ENCODE measurements around the gene FFAR2.
A peak's percentile ranks its signal among the peaks of the same experiment; 100 is the strongest.
"Not testable (repeated sequence)": the region's sequence is repeated elsewhere in the genome, so short reads cannot be mapped to it uniquely, and the experiment has no call there.

The FFAR2 gene

DNA sequence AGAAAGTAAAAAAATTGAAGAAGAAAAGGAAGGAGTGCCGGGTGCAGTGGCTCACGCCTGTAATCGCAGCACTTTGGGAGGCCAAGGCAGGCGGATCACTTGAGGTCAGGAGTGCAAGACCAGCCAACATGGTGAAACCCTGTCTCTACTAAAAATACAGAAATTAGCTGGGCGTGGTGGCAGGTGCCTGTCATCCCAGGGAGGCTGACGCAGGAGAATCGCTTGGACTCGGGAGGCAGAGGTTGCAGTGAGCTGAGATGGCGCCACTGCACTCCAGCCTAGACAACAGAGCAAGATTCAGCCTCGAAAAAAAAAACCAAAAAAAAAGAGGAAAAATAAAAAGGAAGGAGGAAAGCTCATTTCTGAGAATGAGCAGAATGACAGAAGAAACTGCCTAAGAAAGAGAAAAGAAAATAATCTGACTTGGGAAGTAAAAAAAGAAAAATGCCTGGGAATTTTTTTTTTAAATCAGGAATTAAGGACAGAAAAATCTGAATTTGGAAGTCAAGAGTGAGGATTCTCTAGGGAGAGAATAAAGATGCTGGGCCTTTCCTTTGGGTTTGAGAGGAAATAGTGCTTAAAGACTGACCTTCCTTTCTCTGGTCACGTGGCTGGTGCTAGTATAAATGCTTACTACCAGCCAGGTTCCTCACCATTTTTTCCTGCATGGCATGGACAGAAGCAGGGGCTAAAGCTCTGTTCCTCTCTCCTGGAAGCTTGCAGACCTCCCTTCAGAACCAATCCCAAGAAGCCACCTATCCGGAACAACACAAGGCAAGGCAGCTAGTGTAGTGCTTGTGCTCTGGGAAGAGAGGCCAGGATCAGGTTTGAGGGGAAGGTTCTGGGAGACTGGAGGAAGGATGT lies at the start of gene FFAR2:
TSS of gene FFAR2 (plus strand) at position 652 of the 864 bp plus-strand sequence. CDS start 1,458 bp downstream, outside the sequence.
- DNase-seq: peak; percentile 66

DNA sequence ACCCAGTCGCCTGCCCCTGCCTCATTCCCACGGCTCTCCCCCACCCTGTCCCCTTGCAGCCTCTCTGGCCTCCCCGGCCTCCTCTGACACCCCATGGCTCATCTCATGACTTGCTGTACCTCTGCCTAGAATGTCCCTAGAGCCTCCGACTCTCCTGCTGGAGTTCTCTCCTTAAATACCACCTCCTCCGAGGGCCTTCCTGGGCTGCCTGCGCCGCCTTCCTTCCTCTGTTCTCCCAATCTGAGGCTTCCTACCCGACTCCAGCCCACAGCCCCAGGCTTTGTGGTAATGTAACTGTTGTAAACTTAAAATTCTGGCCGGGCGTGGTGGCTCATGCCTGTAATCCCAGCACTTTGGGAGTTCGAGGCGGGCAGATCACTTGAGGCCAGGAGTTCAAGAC lies 49.5 kb upstream of the FFAR2 start:
- DNase-seq: no peak

DNA sequence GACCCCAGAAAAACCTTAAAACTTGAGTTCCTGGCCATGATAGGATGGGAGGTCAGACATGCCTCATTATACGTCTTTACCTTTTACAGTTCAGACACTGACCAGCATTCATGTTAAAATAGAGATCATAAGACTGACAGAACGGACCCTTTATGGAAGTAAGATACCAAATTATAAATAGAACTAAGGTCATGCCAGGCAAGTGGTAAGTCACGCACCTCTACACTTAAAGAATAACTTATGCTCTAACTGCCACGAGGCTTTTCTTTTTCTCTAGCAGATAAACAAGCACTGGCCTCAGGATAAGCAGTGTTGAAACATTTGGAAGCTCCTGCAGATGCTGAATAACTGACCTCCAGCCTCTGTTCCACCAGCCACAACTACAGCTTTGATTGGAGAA lies 48.8 kb upstream of the FFAR2 start:
- no peak for DNase-seq

DNA sequence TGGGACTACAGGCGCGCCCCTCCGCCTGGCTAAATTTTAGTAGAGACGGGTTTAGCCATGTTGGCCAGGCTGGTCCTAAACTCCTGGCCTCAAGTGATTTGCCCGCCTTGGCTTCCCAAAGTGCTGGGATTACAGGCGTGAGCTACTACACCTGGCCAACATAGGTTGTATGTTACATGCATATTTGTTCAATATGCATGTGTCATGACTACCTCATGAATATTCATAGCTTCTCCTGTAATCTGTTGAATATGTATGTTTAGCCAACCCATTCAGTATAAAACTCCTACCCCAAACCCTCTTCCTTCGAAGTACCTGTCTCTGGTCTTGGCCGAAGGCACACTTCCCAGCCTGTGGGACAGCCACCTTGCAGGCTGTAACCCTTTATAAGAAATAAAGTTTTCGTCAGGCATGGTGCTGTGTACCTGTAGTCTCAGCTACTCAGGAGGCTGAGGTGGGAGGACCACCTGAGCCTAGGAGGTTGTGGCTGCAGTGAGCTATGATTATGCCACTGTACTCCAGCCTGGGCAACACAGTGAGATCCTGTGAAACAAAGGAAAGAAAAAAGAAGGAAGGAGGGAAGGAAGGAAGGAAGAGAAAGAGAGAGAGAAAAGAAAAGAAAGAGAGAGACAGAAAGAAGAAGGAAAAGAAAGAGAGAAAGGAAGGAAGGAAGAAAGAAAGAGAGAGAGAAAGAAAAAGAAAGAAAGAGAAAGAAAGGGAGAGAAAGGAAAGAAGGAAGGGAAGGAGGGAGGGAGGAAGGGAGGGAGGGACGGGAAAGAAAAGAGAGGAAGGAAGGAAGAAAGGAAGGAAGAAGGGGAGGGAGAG lies 47.9 kb upstream of the FFAR2 start:
- no peak for DNase-seq

DNA sequence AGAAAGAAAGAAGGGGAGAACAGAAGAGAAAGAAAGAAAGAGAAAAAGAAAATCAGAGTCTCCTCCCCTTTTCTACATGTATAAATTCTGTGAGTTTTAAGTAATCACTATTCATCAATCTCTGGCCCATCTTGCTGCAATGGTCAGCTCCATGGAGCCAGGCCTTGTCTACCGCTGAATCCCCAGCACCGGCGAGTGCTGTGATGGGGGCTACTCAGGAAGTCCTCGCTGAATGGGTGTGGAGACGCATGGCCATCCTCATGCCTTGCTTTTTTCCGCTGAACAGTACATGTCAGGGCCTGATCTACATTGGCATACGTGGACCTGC lies 47.3 kb upstream of the FFAR2 start:
- no peak for DNase-seq

DNA sequence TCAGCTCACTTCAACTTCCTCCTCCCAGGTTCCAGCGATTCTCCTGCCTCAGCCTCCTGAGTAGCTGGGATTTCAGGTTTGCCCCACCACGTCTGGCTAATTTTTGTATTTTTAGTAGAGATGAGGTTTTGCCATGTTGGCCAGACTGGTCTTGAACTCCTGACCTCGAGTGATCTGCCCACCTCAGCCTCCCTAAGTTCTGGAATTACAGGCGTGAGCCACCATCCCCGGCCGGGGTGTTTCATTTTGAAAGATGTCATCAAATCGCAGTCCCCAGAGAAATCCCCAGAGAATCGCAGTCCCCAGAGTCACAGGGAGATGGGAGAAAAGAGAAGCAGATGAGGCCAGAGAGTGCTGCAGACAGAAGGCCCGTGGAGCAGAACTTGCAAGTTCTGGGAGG lies 46.6 kb upstream of the FFAR2 start:
- DNase-seq: not testable (repeated sequence)

DNA sequence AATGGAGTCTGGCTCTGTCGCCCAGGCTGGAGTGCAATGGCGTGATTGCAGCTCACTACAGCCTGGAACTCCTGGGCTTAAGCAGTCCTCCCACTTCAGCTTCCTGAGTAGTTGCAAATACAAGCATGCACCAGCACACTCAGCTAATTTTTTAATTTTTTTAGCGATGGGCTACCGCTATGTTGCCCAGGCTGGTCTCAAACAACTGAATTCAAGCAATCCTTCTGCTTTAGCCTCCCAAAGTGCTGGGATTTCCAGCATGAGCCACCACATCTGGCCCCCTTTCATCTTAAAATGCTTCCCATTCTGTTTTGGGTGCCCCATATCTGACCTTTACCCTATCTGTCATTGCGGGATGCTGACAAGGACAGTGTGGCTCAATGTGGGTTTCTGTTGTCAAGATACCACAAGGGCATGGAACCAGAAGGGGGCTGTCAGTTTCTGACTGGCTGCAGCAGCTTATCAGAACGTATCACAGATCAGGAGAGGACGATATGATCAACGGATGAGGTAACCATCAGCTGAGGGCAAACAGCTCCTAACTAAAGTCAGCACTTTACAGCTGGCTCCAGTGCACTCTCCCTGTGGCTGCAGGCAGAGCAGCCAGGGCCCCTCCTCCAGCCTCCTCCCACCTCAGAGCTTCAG lies 44.8 kb upstream of the FFAR2 start:
- DNase-seq: no peak

DNA sequence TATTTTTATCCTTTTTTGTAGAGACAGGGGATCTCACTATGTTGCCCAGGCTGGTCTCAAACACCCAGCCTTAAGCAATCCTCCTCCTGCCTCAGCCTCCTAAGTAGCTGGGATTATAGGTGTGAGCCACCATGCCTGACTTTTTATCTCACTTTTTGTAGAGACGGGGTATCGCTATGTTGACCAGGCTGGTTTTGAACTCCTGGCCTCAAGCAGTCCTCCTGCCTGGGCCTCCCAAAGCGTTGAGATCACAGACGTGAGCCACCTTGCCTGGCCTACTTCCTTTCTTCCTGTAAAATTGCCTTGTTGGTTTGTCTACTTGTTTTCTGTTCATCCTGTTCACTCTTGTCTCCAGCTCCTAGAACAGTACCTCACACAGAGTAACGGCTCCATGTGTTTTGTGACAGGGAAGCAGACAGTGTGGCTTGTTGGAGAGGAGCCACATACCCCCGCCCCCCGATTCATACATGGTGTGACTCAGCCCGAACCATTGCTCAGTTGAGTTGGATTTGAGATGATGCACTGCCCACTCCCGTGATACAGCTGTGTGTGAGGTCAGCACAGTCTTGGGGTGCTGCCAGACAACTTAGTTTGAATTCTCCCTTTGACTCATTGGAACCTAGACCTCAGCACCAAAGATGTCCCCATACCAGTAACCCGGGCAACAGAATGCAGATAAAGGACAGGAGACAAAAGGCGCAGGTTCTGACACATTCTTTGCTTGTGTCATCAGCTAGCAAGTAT lies 43.0 kb upstream of the FFAR2 start:
- DNase-seq: no peak

DNA sequence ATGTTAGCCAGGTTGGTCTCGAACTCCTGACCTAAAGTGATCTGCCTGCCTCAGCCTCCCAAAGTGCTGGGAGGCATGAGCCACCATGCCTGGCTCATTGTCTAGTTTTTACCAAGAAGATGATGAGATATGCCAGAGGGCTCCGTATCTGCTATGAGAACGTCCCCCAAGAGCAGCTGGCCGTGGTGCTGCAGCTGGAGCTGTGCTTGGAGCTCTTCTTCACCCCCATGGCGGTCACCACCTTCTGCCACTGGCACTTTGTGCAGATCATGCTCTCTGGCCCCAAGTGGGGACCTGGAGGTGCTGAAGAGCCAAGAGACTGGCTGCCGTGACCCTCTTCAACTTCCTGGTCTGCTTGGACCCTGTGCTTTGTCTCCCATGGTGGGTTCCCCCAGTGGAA lies 40.4 kb upstream of the FFAR2 start:
- no peak for DNase-seq

DNA sequence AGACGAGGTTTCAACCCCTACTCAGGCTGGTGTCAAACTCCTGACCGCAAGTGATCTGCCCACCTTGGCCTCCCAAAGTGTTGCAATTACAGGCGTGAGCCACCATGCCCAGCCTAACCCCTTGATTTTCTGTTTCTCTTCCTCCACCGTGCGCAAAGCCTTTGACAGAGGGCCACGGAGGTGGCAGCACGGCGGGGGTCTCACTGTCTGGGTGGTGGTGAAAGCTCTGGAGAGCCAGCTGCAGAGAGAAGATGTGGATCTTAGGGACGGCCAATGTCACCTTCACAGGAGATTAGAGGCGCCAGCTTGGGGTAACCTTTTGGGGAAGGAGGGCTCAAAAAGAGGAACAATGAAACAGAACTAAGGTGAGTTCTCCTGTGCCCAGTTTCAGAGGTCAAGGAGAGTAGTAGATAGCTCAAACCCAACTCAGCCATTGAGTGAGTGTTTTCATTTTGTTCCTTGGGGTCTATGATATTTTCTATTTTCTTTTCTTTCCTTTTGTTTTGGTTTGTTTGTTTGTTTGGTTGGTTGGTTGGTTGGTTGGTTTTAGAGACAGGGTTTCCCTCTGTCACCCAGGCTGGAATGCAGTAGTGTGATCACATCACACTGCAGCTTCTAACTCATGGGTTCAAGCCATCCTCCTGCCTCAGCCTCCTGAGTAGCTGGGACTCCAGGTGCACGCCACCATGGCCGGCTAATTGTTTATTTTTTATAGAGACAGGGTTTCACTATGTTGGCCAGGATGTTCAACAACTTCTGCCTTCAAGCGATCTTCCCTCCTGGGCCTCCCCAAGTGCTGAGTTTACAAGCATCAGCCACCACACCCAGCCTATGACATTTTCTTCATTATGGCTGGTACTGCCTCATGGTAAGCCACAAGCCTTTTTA lies 39.5 kb upstream of the FFAR2 start:
- no peak for DNase-seq

DNA sequence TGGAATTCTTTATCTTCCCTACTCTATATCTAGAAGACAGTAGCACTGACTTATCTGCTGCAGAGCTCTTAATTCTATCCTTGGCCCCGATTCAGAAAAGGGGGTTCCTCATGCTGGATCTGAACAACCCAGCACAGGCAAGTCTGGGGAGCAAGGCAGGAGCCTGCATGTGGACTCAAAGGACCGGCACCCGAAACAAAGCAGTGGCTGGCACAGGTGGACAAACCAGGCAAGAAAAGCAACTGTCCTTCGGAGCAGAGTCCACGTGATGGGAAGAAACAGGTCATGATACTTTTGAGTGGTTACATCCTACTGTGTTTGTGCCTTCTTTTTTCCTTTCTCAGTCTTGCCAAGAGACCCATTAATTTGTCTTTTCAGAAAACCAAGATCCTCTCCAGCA lies 38.9 kb upstream of the FFAR2 start:
- DNase-seq: no peak

DNA sequence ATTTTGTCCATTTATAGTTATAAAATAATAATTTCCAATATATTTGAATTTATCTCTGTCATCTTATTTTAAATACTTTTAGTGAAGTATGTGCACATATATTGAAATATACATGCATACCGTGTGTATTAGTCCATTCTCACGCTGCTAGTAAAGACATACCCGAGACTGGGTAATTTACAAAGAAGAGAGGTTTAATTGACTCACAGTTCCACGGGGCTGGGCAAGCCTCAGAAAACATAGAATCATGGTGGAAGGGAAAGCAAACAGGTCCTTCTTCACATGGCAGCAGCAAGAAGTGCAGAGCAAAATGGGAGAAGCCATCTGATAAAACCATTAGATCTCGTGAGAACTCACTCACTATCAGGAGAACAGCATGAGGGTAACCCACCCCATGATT lies 37.6 kb upstream of the FFAR2 start:
- no peak for DNase-seq

DNA sequence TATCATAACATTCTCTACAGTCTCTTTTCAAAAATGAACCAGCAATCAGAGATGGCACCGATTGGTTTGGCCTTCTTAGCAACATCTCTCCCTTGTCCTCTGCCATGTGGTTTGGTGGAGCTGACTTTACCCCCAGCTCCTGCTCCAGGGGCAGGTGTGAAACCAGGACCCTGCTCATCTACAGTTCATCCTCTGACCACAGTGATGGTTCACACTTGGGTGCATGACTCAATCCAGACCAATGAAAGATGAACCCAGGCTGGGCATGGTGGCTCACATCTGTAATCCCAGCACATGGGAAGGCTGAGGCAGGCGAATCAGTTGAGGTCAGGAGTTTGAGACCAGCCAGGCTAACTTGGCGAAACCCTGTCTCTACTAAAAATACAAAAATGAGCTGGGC lies 33.6 kb upstream of the FFAR2 start:
- DNase-seq: no peak

DNA sequence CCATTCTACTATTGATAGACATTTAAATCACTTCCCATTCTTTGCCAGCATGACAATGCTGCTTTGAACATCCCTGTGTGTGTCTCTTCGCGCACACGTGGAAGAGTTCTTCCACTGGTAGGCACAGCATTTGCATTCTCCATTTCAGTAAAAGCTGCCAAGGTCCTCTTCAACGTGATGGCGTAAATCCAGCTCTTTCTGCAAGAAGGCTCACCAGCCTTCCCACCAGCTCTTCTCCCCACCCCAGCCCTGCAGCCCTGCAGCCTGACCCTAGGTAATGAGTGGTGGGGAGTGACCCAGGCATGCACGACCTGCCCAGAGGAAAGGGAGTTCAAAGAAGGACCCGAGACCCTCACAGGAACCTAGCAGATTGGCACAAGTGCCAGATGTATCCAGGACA lies 31.7 kb upstream of the FFAR2 start:
- no peak for DNase-seq

DNA sequence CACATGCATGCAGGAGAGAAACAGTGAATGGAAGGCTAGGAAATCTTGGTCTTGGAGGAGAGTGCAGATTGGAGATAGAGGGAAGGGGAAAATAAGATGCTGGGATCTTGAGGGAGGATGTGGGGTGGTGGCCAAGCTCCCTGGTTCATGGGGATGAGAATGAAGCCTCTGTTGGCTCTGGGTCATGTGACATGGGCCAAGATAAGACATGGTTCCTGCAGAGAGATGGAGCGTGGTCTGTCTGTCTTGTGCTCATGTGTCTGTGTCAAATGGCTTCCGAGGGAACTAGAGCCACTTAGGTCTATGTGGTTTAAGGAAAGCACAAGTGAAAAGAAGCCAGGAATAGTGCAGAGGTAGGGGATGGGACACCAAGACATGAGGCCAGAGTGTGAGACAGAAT lies 30.8 kb upstream of the FFAR2 start:
- no peak for DNase-seq

DNA sequence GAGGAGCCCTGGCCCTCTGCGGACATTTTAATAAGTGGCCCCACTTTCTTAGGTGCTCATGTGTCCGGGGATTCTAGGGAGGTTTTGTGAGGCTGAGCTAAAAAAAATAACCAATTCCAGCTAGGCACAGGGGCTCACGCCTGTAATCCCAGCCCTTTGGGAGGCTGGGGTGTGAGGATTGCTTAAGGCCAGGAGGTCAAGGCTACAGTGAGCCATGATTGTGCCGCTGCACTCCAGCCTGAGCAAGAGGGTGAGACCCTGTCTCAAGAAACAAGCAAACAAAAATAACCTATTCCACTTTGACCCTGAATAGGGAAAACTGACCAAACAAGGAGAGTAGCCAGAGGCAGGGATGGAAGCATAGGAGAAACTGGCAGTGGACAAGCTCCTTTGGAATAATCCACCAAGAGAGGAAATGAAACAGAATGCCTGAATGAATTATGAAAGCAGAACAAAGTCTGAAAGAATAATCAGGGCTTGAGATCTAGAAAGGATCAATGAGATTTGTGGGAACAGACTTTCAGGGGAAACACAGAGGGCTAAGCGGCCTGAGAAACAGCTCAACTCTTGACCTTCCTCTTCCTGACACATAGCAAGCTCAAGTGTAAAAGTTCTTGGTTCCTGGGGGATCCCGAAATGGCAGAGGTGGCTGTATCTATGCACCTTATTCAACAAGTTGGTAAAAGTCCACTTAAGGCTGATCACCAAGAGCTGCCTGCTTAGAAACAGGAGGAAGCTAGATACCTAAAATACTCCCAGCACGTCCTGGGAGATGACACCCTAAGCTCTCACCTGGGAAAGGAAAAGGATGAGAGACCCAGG lies 30.1 kb upstream of the FFAR2 start:
- no peak for DNase-seq

DNA sequence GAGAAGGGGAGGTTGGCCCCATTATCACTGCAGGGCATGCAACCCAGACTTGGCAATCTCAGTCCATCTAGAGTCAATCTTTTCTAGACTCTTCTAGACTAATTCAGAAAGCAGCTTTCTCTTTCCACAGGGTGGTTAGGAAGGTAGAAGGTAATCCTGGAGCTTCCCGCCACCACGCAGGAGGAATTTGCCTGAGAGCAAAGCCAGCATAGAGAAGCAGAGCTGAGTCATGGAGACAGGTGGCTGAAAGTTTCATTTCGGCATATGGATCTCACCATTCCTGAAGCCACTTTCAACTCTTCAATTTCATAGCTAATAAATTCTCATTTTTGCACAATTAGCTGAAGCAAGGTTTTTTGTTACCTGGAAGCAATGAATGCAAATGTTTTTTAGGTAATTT lies 29.0 kb upstream of the FFAR2 start:
- no peak for DNase-seq

DNA sequence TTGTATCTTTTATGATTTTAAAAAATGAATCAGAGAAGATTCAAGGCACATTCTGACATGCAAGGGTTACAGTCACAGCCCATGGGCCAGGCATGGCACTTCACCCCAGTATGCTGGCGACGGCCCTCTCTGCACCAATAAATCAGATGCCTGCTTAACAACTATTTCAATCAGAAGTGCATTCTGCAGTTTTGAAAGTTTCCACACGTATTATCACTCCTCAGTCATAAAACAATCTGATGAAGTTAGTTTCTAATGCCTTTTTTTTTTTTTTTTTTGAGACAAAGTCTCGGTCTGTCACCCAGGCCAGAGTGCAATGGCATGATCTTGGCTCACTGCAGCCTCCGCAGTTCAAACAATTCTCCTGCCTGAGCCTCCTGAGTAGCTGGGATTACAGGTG lies 28.3 kb upstream of the FFAR2 start:
- DNase-seq: no peak

DNA sequence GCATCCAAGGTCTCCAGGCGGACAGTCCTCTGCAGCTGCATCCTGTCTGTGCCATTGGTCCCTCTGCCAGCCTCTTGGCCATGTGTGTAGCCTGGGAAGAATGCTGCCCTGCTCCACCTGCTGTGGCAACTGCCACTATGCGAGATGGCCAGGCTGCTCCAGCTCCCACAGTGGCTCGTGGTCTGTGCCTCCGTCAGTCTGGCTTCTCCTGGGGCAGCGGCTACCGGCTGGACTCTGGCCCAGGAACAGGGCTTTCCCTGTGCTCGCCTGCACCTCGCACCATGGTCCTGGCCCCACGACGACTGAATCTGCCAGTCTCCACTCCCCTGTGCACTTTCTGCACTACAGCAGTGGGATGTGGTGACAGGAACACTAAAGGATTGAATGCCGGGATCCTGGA lies 26.7 kb upstream of the FFAR2 start:
- DNase-seq: no peak

DNA sequence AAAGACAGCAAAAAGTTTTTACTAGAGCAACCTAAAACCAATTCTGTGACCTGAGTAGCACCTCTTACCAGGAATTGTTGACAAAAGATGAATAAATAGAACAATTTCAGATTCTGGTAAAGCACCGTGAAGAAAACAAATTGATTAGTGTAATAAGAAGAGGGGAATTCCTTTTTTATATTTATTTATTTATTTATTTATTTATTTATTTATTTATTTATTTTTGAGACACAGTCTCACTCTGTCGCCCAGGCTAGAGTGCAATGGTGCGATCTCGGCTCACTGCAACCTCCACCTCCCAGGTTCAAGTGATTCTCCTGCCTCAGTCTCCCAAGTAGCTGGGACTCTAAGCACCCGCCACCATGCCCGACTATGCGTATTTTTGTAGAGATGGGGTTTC lies 24.7 kb upstream of the FFAR2 start:
- not testable (repeated sequence) for DNase-seq

DNA sequence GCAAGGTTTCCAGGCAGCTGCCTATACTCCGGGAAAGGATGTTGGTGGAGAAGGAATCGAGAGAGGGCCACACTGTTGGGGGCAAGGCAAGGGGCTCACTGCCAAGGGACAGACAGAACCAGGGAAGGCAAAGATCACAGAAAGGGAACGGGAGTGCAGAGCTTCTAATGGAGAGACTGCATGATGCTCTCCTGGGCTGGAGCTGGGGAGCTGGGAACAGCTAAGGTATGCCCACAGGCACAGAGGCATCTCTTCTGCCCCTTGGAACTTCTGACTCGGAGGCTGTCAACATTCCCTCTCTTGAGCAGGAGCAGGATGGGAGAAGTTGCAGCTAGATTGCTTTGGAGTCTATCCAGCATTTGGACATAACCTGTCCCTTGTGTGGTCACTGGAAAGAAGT lies 22.4 kb upstream of the FFAR2 start:
- DNase-seq: no peak
